ENCODE measurements around the gene SAMHD1. TPM values are rescaled to one million over a fixed set of nuclear protein-coding genes. Genes with fewer than 3 reads are reported as not detected.
A peak's percentile ranks its signal among the peaks of the same experiment; 100 is the strongest.
"Not testable (repeated sequence)": the region's sequence is repeated elsewhere in the genome, so short reads cannot be mapped to it uniquely, and the experiment has no call there.

The SAMHD1 gene
- total RNA-seq, 1 donor from 2014 or later: 21.6 TPM

DNA sequence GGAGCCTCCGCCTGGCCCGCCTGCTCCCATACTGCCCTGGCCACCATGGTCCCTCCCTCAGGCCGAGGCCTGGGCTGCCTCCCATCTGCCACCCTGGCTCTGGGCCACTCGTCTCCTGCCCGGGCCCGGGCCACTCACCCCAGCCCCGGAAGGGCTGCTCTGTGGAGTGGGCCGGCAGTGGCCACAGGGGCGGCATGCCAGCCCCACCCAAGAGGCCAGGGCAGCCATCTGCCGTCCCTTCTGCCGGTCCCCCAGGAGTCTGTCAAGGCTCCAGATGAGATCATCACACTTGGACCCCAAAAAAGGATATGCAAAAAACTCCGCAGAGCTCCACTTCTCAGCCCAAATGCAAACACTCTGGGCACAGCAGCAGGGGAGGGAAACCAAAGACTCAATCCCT, 99.3 kb downstream of the SAMHD1 start:
- DNase-seq (ENCODE audit: low read depth): no peak

DNA sequence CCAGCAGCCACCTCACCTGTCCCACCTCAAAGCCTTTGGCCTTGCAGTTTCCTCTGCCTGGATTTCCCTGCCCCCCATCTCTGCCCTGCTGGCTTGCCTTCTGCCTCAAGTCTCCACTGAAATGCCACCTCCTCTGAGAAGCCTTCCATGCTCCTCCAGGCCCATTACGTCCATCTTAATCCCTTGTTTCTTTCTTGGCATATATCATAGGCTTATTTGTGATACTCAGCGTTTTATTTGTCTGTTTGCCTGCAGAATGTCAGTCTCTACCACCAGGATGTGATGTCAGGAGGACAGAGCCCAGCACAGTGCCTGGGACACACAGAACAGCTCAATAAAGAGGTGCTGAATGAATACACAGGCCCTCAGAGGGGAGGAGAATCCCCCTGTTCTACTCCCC, 100.0 kb downstream of the SAMHD1 start:
- no peak for DNase-seq (ENCODE audit: low read depth)

DNA sequence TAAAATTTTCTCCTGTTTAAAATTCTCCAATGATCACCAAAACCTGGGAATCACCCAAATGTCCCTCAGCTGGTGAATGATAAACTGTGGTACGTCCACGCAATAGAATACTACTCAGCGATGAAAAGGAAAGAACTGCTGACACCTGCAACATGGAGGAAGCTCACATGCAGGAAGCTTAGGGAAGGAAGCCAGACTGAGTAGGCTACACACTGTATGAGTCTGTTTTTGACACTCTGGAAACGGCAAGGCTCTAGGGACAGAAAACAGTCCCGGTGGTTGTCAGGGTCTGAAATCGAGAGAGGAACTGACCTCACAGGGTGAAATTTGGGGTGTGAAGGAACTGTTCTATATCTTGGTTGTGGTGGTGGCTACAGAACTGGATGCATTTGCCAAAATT, 100.7 kb downstream of the SAMHD1 start:
- no peak for DNase-seq (ENCODE audit: low read depth)

DNA sequence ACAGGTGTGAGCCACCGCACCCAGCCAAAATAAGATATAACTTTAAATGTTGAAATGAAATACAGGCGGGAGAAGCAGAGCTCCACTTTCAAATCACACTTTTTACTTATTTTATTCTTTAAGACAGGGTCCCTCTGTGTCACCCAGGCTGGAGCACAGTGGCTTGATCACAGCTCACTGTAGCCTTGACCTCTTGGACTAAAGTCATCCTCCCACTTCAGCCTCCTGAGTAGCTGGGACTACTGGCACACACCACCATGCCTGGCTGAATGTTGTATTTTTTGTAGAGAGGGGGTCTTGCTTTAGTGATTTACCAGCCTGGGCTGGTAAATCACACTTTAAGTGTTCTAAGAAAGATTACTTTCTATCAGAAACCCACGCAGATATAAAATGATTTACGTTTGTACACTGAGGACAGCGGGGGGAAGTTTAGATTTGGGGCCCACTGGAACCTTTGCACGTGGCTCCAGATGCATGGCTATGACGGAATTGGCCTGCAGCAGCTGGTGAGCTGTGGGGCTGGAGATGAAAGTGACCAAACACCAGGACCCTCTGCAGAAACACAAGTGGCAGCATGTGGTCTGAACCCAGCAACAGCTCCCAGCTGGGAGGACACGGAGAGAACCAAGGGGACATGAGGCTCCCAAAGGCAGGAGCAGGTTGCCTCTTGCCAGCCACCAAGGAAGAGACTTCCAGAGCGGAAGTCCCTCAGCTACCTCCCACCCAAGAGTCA, 102.0 kb downstream of the SAMHD1 start:
- no peak for DNase-seq (ENCODE audit: low read depth)

DNA sequence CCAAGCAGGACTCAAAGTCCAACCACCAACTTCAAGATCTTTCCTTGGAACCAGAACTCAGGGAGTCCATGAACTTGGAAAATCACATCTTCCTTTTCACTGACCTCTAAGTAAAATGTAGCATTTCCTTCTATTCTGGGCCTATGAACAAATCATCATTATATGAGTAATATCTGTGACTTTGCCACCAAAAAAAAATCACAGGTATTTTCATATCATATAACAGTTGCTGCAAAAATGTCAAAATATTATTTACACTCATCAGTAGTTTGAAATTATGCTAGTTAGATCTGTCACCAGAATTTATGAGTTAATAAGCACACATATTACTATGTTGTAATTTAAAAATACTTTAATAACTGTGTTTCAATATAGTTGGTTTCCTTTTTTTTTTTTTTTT, 102.8 kb downstream of the SAMHD1 start:
- DNase-seq (ENCODE audit: low read depth): no peak

DNA sequence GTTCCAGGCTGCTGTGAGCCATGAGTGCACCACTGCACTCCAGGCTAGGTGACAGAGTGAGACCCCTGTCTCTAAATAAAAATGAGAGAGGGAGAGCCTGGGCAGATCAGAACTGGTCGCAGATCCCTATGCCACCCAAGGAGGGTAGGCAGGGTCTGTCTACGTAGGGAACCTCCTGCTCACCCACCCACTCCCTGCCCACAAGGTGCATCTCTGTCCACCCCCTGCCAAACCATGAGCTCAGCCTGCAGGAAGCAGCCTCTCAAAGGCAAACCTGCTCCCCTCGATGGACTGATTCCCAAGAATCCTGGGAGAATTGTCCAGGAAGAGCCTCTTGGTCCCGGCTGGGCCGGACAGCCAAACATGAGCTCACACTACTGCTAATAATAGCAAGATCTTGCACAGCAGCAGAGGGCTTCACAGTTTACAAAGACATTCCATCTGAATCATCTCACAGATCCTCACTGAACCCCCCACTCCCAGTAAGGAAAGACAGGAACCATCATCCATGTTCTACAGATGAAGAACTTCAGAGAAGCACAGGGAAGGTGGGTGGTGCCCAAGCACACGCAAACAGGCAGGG, 103.3 kb downstream of the SAMHD1 start:
- DNase-seq (ENCODE audit: low read depth): peak; percentile 52

DNA sequence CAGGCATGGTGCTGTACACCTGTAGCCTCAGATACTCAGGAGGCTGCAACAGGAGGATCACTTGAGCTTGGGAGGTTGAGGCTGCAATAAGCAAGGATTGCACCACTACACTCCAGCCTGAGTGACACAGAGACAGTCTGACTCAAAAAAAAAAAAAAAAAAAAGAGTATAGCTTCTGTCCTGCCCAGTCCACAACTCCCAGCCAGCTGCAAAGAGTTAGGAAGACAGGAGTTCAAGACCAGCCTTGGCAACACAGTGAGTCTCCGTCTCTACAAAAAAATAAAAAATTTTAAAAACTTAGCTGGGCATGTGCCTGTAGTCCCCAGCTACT, 103.8 kb downstream of the SAMHD1 start:
- no peak for DNase-seq (ENCODE audit: low read depth)

DNA sequence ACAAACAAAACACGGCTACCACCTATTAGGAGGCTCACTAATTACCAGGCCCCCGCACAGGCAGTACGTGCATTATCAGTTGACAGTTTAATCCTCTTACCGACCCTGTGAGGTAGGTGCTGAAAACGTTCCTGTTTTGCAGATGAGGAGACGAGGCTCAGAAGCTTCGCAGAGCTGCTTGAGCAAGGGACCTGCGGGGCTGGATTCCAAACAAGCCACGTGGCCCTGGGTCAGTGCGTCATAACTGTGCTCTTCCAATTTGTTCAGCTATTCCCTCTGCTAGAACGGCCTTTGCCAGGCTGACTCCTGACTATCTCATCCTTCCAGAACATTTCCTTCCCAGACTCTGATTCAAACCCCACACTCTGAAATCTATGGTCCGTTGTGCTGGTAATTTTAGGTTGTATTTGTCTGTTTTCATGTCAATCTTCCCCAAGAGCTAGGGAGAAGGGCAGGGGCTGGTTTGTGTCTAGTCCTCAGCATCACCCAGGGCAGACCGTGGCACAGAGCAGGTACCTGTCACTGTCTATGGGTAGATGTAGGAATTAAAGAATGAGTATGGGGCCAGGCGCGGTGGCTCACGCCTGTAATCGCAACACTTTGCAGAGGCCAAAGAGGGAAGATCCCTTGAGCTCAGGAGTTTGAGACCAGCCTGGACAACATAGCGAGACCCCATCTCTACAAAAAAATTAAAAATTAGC, 104.3 kb downstream of the SAMHD1 start:
- DNase-seq (ENCODE audit: low read depth): peak; percentile 34

DNA sequence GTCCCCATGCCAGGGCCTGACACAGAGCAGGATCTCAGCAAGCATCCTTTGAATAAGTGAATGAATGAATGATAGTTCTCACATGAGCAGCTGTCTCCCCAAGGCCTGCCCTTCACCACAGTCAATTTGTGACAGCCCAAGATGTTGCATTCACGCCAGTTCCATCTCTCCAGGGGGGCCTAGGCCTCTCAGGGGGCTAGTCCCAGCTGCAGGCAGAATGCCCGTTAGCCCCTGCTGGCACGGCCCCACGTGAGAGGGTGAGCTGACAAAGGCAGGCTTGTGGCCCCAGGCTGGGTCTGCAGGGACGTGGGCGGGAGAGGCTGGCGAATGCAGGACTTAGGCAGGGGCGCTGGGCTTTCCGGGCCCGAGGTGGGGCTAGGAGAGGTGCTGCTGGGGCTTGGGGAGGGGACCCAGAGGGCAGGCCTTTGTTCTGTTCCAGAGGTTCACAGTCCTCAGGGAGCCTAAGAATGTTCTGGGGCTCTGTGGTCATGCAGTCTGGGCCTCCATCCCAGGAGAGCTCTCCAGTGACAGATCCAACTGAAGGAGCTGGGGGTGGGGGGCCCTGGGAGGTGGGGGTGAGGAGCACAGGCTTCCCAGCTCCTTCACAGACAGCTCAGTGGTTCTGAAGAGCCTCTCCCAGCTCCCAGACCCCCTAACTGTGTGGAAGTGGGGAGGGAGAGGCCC, 106.1 kb downstream of the SAMHD1 start:
- DNase-seq (ENCODE audit: low read depth): no peak

DNA sequence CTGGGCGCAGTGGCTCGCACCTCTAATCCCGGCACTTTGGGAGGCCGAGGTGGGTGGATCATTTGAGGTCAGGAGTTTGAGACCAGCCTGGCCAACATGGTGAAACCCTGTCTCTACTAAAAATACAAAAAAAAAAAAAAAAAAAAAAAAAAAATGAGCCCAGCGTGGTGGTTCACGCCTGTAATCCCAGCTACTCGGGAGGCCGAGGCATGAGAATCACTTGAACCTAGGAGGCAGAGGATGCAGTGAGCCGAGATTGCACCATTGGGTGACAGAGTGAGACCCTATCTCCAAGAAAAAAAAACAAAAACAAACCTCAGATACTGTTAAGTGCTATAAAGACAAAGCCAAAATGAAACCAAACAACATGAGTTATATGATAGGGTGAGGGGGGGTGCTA, 110.5 kb downstream of the SAMHD1 start:
- not testable (repeated sequence) for DNase-seq (ENCODE audit: low read depth)

Other genes with a start within 250 kb of the SAMHD1 start
- gene NDRG3, start 205.6 kb downstream of the SAMHD1 start, total RNA-seq: 28.3 and 34.5 TPM in 2 replicates
- 8.1 and 19.1 TPM in 2 replicates for gene DSN1, start 177.9 kb downstream of the SAMHD1 start, total RNA-seq
- 0.35 and 0.50 TPM in 2 replicates for gene TLDC2, start 75.6 kb downstream of the SAMHD1 start, total RNA-seq
- 5.8 and 8.7 TPM in 2 replicates for gene RBL1, start 144.3 kb upstream of the SAMHD1 start, total RNA-seq
- 180 and 272 TPM in 2 replicates for gene RPN2, start 227.6 kb upstream of the SAMHD1 start, total RNA-seq
- gene MROH8, start 227.8 kb upstream of the SAMHD1 start, total RNA-seq: 1.1 and 1.2 TPM in 2 replicates